K562 (cell line): ENCODE results near the gene TMEM72. TPM values are rescaled to one million over a fixed set of nuclear protein-coding genes. Genes with fewer than 3 reads are reported as not detected.

Source experiments
- ARNT ChIP-seq, 2 experiments: fragments of 450-650 bp; IDR thresholded peaks; 2 replicates each; pipeline ENCODE4 v1.6.1; 2016; ENCODE audit warnings: mild to moderate bottlenecking in 1 of 2
- DEAF1 ChIP-seq: fragments of 450-650 bp; formaldehyde crosslinking; IDR thresholded peaks from 2 replicates; pipeline ENCODE4 v1.4.0; 2020; ENCODE audit warnings: mild to moderate bottlenecking, moderate library complexity
- E2F6 ChIP-seq, 2 experiments: IDR thresholded peaks; 2 replicates each; pipeline ENCODE4 v1.6.1; 2011; ENCODE audit warnings: borderline replicate concordance in 1 of 2, control low read depth in 1 of 2, low read depth in 1 of 2, low read length in 1 of 2, mild to moderate bottlenecking in 1 of 2, mixed read lengths in 1 of 2, moderate library complexity in 1 of 2; ENCODE audit not compliant: insufficient read depth in 1 of 2, insufficient read length in 1 of 2, poor library complexity in 1 of 2, severe bottlenecking in 1 of 2; ENCODE audit errors: extremely low read depth in 1 of 2
- EP300 ChIP-seq: IDR thresholded peaks from 2 replicates; pipeline ENCODE4 v1.6.1; 2012; ENCODE audit warnings: low read length, improper control_type of control experiment
- HDAC3 ChIP-seq: fragments of 450-650 bp; IDR thresholded peaks from 2 replicates; pipeline ENCODE4 v1.6.1; 2018; ENCODE audit warnings: borderline replicate concordance, mild to moderate bottlenecking, moderate library complexity; ENCODE audit not compliant: partially characterized antibody
- HES1 ChIP-seq: fragments of 450-650 bp; IDR thresholded peaks from 2 replicates; pipeline ENCODE4 v1.6.1; 2016; ENCODE audit warnings: low read depth, mild to moderate bottlenecking, moderate library complexity
- JUN ChIP-seq, 2 experiments: sonication (generic) in 1 of 2; formaldehyde crosslinking in 1 of 2; IDR thresholded peaks; 2 replicates each; pipeline versions ENCODE4 v1.6.1 to v1.8.0; 2012 to 2022; ENCODE audit warnings: borderline replicate concordance in 2 of 2, mild to moderate bottlenecking in 2 of 2, improper control_type of control experiment in 1 of 2, low read depth in 1 of 2, low read length in 1 of 2, missing genetic modification reagents in 1 of 2
- KAT8 ChIP-seq: fragments of 450-650 bp; IDR thresholded peaks from 2 replicates; pipeline ENCODE4 v1.6.1; 2016; ENCODE audit warnings: low read depth, mild to moderate bottlenecking
- KDM1A ChIP-seq, 2 experiments: fragments of 450-650 bp; IDR thresholded peaks; 2 replicates each; pipeline ENCODE4 v1.6.1; 2016; ENCODE audit warnings: mild to moderate bottlenecking in 2 of 2
- MIER1 ChIP-seq: fragments of 450-650 bp; IDR thresholded peaks from 2 replicates; pipeline ENCODE4 v1.6.1; 2016; ENCODE audit warnings: antibody characterized with exemption, mild to moderate bottlenecking, low read depth
- MLLT1 ChIP-seq, 2 experiments: fragments of 450-650 bp; IDR thresholded peaks; 2 replicates each; pipeline ENCODE4 v1.6.1; 2016
- PTRF ChIP-seq: fragments of 450-650 bp; IDR thresholded peaks from 2 replicates; pipeline ENCODE4 v1.6.1; 2016; ENCODE audit warnings: mild to moderate bottlenecking, missing genetic modification characterization, missing compliant biosample characterization
- RFX5 ChIP-seq: IDR thresholded peaks from 2 replicates; pipeline ENCODE4 v1.6.1; 2011; ENCODE audit warnings: low read depth, mild to moderate bottlenecking, improper control_type of control experiment, low read length
- SMARCB1 ChIP-seq: IDR thresholded peaks from 2 replicates; pipeline ENCODE4 v1.6.1; 2011; ENCODE audit warnings: improper control_type of control experiment, low read depth; ENCODE audit not compliant: insufficient read length
- STAT5B ChIP-seq: fragments of 250-450 bp; sonication (Bioruptor Pico); IDR thresholded peaks from 2 replicates; pipeline ENCODE4 v1.8.0; 2021; ENCODE audit warnings: mild to moderate bottlenecking, inconsistent platforms
- TFAM ChIP-seq: fragments of 250-450 bp; sonication (Bioruptor Pico); conservative IDR thresholded peaks from 2 replicates; pipeline ENCODE4 v1.5.0; 2021; ENCODE audit warnings: mild to moderate bottlenecking, moderate library complexity
- ZBTB43 ChIP-seq: sonication (generic); formaldehyde crosslinking; IDR thresholded peaks from 2 replicates; pipeline ENCODE4 v1.8.0; 2023; ENCODE audit warnings: mild to moderate bottlenecking, missing genetic modification reagents
- ZNF124 ChIP-seq: sonication (generic); formaldehyde crosslinking; IDR thresholded peaks from 2 replicates; pipeline ENCODE4 v1.8.1; 2022; ENCODE audit warnings: missing genetic modification reagents
- ZNF184 ChIP-seq: sonication (generic); formaldehyde crosslinking; IDR thresholded peaks from 2 replicates; pipeline ENCODE4 v1.5.0; 2020; ENCODE audit warnings: missing genetic modification reagents
- ZNF316 ChIP-seq: fragments of 450-650 bp; IDR thresholded peaks from 2 replicates; pipeline ENCODE4 v1.6.1; 2016
- ZNF699 ChIP-seq: fragments of 250-450 bp; sonication (Bioruptor Pico); IDR thresholded peaks from 2 replicates; pipeline ENCODE4 v1.8.0; 2021; ENCODE audit warnings: mild to moderate bottlenecking, moderate library complexity; ENCODE audit not compliant: insufficient replicate concordance
- ZNF77 ChIP-seq: fragments of 250-450 bp; sonication (Bioruptor Pico); IDR thresholded peaks from 2 replicates; pipeline ENCODE4 v1.5.0; 2020
- polyA plus RNA-seq, 8 experiments: library from polyadenylated mRNA; depleted of rRNA in 4 of 8; stranded (reverse) in 5 of 8; unstranded in 3 of 8; fragments of >200 nt; fragmentation: Nextera tagmentation in 2 of 8; fragmentation: Illumina TruSeq in 1 of 8; extraction: Ambion mirVana in 2 of 8; extraction: Trizol in 1 of 8; gene quantifications; 2 replicates each; pipeline versions ENCODE4 v1.2.1 to v1.2.3, GENCODE V29; 2011 to 2014; ENCODE audit warnings: inconsistent platforms in 1 of 8, missing spikeins in 1 of 8
- total RNA-seq, 7 experiments: library from RNA; depleted of rRNA in 6 of 7; stranded (reverse); fragments of >200 nt in 6 of 7; fragmentation: Illumina TruSeq in 2 of 7; extraction: Trizol in 2 of 7; gene quantifications; 2 replicates each; pipeline versions ENCODE4 v1.2.1 to v1.2.3, GENCODE V29; 2011 to 2021; ENCODE audit warnings: low replicate concordance in 1 of 7

TMEM72 gene
- total and polyA plus RNA-seq, 9 of the 15 experiments (the other 6 are each of a cell fraction or from before 2014, with no cell fraction given) = not detected

- TF ChIP-seq ZBTB43 = peak; percentile 85; the same call in 1 of the 2 replicates
- no peak for TF ChIP-seq KAT8
- peak in 1 of 2 experiments; percentile 35 for TF ChIP-seq E2F6 (IDR thresholded peaks at IDR 0.05; ENCODE audit: borderline replicate concordance in 1 of 2, extremely low read depth in 1 of 2, insufficient read depth in 1 of 2, insufficient read length in 1 of 2, low read depth in 1 of 2, low read length in 1 of 2, poor library complexity in 1 of 2, severe bottlenecking in 1 of 2)
- TF ChIP-seq ZNF699 (CRISPR knock-in tag) = no peak
- no peak for TF ChIP-seq ZNF316
- TF ChIP-seq ZNF184 (CRISPR knock-in tag) = no peak
- TF ChIP-seq MIER1 = no peak
- TF ChIP-seq PTRF = no peak
- no peak for TF ChIP-seq STAT5B (CRISPR knock-in tag)
- TF ChIP-seq RFX5 = no peak
- peak; percentile 32; the same call in 1 of the 2 replicates for TF ChIP-seq JUN (IDR thresholded peaks at IDR 0.05; ENCODE audit: borderline replicate concordance, low read depth, low read length)
- no peak for TF ChIP-seq JUN (CRISPR knock-in tag; IDR thresholded peaks at IDR 0.05; ENCODE audit: borderline replicate concordance)
- peak; percentile 96 for TF ChIP-seq HES1
- TF ChIP-seq EP300 = peak; percentile 84
- TF ChIP-seq SMARCB1 = no peak
- no peak for TF ChIP-seq ZNF77
- TF ChIP-seq MLLT1 (IDR thresholded peaks at IDR 0.05) = peak in 1 of 2 experiments; percentile 97; a peak in 2 of 4 replicates
- peak; percentile 94 for TF ChIP-seq HDAC3
- TF ChIP-seq ARNT (IDR thresholded peaks at IDR 0.05) = peak; percentile 84; a peak in 3 of 4 replicates
- peak; percentile 96 to 98 for TF ChIP-seq KDM1A (IDR thresholded peaks at IDR 0.05)
- TF ChIP-seq ZNF124 (CRISPR knock-in tag) = no peak
- TF ChIP-seq DEAF1 (CRISPR knock-in tag) = no peak
- TF ChIP-seq TFAM (CRISPR knock-in tag) = no peak
Measured at GRCh38 chr10:44913350-44914081, 2.4 kb downstream of the TMEM72 start (continued).
